ENCODE measurements around the gene KIAA1671.

DNA sequence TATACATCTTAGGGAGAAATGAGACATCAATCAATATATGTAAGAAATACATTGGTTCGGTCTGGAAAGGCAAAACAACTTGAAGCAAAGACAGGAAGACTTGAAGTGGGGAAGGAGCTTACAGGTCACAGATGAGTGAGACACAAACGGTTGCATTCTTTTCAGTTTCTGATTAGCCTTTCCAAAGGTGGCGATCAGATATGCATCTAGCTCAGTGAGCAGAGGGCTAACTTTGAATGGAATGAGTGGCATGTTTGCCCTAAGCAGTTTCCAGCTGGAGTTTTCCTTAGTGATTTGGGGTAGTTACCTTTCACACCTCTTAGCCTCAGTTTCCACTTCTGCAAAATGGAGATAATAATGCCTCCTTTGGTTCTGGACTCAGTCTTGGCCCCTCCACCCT is 21.8 kb upstream of the KIAA1671 start:
- TF ChIP-seq EP300 (IDR thresholded peaks at IDR 0.05) (no peak), POLR2A (IDR thresholded peaks at IDR 0.05) (no peak), POLR2AphosphoS5 (IDR thresholded peaks at IDR 0.05) (no peak)
- TF ChIP-seq, protein P1, sequence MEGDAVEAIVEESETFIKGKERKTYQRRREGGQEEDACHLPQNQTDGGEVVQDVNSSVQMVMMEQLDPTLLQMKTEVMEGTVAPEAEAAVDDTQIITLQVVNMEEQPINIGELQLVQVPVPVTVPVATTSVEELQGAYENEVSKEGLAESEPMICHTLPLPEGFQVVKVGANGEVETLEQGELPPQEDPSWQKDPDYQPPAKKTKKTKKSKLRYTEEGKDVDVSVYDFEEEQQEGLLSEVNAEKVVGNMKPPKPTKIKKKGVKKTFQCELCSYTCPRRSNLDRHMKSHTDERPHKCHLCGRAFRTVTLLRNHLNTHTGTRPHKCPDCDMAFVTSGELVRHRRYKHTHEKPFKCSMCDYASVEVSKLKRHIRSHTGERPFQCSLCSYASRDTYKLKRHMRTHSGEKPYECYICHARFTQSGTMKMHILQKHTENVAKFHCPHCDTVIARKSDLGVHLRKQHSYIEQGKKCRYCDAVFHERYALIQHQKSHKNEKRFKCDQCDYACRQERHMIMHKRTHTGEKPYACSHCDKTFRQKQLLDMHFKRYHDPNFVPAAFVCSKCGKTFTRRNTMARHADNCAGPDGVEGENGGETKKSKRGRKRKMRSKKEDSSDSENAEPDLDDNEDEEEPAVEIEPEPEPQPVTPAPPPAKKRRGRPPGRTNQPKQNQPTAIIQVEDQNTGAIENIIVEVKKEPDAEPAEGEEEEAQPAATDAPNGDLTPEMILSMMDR (IDR thresholded peaks at IDR 0.05): no peak

Data from gastroesophageal sphincter (tissue), 3 donors.